Stimulated activated CD8-positive, alpha-beta memory T cell treated with anti-CD3 and anti-CD28 coated beads, Interleukin-4, amount 100 ng/mL, for 1 hour (primary cell): Measurements from ENCODE around the gene ATG10.

Source experiments
- DNase-seq, 2 donors: peaks; one replicate each; pipeline ENCODE4 v3.0.0-alpha.2; 2020; ENCODE audit warnings: low read depth in 2 of 2, low spot score in 1 of 2

ATG10 gene

DNA sequence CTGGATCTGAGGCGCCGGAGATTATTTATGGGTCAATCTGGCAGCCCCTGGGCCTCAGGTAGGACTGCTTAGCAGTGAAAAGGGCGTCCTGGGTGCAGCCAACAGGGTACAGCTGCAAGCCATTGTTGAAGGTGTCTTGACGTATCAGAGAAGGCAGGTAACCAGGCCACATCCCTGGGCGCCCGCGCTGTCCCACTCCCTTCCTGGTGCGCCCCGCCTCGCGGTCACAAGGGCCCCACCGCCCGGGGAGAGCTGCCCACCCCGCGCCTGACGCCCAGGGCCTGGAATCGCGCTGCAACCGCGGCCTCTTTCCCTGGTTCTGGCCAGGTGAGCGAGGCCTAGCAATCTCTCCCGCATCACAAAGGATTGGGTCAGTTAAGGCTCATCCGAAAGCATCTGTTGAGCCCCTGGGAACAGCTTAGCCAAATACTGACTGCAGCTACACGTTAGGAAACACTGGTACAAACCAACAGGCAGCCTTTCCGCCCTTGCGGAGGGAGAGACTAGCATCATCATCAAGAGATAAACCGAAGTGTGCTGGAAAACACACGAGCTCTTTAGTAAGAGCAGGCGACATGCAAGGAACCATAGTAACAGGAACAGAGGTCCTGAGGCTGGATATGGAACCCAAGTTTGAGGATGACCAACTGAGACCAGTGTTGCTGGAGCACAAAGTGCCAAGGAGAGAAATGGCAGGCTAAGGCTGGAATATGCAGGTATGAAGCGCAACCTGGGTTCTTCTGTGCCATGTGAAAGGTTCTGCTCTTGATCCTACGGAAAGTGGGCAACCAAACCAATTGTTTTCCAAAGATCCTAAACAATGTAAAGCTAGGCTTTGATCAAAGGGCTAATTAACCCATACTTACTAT, 302.8 kb downstream of the ATG10 start:
- DNase-seq = no peak

DNA sequence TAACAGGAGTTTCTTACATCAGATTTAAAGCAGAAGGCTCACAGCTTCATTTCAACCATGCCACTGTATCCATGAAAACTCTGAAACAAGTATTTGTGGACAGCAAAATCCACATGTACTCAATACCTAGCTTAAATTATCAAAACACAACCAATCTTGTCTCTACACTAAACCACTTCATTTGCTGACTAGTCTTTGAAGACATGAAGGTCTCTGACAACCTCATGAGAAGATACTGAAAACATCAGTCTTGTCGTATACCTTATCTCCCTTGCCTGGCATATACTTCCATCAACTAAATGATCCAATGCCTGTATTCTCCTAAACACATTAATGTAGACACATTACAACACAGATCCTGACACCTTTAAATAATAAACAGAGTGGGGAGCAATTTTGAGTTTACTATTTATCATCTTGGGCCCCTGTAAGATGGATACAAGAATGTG, 303.4 kb downstream of the ATG10 start:
- DNase-seq = no peak

DNA sequence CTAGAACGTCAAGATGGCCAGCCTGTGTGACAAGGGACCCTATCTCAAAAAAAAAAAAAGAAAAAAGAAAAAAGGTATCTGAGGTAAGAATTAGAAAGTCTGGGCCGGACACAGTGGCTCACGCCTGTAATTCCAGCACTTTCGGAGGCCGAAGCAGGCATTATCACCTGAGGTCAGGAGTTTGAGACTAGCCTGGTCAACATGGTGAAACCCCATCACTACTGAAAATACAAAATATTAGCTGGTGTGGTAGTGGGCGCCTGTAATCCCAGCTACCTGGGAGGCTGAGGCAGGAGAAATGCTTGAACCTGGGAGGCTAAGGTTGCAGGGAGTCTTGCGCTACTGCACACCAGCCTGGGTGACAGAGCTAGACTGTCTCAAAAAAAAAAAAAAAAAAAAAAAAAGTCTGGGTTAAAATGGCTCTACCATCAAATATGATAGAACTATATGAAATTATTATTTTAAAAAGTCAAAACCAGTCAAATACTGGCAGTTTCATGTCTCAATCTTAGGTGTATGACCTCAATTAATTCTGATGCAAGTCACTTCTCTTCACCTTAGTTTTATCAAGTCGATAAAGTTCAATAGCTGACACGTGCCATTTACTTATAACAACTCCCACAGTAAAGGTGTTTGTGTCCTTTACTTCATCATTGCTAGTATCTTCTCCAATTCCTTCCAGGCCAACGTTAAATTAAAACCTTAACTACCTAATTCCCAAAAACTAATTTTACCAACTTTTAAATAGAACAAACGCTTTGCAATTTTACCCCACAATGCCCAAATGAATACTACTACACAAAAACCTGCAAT, 305.2 kb downstream of the ATG10 start:
- DNase-seq = no peak

DNA sequence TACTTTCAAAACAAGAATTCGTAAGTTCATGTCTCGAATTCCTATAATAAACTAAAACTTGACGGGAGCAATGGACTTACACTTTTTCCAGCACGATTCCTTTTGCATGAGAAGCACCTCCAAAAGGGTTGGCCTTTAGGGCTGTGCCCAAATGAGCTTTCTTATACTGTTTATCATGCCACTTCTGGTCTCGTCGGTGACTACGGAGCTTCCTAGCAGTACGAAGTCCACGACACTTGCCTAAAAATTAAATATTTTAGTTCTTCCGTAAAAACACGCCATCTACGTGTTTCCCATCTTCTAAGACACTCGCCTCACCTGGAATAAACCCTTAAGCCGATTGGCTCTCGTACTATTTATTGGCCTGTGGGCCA, 305.8 kb downstream of the ATG10 start:
- no peak for DNase-seq

DNA sequence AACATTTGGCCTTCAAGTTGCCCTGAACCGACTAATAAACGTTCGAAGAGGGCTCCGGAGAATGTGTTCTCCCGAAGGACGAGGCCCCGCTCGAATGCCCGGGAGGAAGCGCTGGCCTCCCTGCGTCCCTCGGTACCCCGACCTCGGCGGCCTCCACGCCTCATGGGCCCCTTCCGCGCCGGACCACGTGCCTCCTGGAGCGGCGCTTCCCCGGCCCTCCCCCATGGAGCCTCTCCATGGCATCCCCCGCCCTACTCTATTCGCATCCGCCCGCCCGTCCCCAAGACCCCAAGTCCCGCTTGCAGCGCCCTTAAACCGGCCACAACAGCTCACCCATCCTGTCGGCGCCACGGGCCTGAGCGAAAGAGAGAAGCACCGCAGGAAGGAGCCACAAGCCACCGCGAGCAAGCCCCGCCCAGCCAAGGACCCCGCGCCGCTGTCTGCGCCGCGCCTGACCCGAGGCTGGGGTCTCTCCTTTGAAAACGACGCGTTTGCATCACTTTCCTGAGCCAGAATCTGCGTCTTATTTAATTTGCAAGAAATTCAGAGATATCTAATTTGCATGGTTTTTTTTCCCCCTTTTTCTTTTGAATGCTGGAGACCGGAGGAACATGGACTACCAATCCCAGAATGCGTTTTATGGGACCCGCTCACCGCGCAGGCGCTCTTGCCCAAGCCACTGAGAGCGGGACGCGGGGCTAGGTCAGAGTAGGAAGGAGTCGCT, 306.3 kb downstream of the ATG10 start, which contains the start of gene RPS23:
Gene RPS23, minus strand, starts transcription at position 368 of the 724 bp plus-strand sequence. Its CDS starts 31 bp downstream, at position 337.
- peak; percentile 54 to 74 for DNase-seq

DNA sequence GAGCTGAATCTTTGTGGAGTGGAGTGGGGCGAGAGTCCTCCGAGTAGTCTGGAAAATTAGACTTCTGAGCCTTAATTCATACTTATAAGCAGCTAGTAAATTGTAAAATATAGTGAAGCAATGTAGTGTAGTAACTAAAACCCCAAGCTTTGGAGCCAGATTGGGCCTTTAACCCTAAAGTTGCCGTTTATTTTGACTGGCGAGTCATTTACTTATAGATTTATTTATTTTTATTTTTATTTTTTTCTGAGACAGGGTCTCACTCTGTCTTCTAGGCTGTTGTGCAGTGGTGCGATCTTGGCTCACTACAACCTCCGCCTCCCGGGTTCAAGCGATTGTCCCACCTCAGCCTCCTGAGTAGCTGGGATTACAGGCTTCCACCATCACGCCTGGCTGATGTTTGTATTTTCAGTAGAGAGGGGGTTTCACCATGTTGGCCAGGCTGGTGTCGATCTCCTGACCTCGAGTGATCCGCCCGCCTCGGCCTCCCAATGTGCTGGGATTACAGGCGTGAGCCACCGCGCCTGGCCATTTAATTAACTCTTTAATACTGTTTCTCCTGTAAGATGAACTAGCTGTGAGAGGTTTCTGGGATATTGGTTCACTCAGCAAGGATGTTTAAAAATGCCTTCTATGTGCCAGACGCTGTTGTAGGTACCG, 307.0 kb downstream of the ATG10 start:
- no peak for DNase-seq

DNA sequence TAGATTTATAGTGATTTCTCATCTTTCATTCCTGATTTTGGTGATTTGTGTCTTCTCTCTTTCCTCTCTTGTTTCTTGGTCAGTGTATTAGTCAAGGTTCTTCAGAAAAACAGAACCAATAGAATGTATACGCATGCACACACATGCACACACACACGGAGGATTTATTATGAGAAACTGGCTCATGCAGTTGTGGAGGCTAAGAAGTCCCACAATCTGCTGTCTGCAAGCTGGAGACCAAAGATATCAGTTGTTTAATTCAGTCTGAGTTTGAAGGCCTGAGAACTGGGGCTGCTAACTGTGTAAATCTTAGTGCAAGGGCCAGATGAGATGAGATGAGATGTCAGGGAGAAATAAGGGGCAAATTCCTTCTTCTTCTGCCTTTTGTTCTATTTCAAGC, 312.1 kb downstream of the ATG10 start:
- no peak for DNase-seq

DNA sequence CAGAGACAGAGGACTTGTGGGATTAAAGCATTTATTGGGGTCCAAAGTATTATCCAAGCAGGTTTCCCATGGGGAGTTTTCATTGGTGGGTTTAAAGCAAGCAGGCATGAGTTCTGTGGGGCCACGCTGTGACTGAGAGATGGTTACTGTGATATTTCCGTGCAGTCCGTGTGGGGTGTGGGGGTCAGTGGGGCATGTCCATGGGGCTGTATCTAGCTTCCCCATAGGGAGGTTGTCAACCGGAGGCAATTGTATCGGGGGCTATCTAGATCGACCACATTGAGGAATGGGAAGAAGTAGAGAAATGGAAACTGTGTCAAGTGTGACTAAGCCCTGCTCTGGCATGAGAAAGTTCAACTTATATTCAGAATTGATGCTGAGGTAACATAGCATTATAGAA, 313.4 kb downstream of the ATG10 start:
- no peak for DNase-seq

DNA sequence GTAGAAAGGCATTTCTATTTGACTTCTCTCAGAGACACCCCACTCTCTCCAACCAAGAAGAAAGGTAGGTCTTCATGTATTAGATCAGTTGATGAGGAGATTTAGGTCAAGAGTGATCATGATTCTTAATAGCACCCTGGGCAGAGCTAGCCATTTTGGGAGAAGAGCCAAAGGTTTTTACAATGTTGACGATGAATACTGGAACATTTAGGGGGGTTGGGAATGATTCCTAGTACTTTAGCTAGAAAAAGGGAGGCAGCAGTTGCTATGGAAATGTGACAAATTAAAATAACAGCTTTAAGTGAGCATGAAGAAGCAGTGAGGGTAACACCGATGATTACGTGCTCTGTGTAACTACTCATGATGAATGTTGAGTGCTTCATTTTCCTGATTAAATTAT, 315.8 kb downstream of the ATG10 start:
- no peak for DNase-seq

DNA sequence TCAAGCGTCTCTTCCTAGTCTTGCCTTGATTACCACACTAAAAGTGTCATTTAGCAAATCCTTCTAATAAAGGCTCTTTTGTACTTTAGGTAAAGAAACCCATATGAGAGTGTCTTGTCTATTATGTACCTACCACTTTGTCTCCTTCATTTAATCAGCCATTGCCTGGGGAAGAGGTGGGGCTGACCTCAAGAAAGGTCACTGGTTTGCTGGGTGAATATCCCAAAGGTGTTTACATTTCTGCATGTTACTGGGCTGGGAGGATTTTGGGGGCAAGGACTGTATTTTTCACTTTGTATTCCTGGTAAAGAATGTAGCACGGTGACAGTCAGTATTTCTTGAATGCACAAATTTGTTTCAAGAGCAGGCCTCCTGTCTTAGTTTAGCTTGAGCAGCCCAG, 318.2 kb downstream of the ATG10 start:
- DNase-seq = no peak

DNA sequence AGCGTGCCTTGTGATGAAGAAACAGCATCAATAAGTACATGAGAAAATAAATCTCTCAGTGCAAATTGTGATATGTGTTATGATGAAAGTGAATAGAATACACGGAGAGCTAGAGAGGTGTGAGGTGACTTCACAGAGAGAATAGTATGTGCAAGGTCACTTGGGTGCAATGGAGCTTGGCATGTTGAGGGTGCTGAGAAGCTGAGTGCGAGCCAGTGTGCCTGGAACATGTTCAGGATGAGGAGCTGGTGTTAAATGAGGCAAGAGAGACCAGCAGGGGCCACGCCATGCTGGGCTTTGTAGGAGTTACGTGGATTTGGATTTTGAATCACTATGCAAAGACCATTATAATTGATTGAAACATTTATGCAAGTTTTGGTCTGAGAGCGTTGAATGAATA, 319.1 kb downstream of the ATG10 start:
- DNase-seq = no peak

DNA sequence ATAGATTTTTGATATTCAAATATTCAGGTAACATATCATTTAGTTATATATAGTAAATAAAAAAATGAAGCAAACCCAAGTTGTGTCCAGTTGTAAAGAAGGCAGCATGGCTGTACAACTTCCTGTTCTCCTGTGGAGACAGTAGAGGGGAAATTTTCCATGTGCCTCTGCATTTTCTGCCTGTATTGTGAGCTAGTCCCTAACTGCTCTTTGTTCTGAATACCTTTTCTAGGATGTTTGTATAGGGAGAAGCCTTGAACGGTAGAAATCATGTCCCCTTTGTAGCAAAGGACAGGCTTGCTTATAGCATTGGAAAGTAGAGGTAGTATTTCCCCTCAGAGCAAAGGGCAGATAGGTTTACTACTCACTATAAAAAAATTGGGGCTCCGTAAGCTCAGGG, 319.6 kb downstream of the ATG10 start:
- no peak for DNase-seq

DNA sequence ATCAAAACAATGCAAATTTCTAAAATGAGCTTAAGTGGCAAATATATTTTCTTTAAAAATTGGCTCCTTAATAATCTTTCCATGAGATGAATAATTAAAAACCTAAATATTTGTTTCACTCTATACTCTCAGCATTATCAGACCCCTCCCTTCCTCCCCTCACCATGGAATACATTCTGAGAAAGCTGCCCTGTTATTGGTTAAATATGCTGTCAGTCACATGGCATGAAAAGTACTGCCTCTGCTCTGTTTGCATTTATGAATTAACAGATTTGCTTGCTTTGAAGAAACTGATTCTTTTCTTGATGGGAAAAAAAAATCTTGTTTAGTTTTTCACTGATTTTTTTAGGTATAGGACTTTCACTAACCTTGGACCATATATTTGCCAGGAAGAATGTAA, 323.3 kb downstream of the ATG10 start:
- DNase-seq = no peak

DNA sequence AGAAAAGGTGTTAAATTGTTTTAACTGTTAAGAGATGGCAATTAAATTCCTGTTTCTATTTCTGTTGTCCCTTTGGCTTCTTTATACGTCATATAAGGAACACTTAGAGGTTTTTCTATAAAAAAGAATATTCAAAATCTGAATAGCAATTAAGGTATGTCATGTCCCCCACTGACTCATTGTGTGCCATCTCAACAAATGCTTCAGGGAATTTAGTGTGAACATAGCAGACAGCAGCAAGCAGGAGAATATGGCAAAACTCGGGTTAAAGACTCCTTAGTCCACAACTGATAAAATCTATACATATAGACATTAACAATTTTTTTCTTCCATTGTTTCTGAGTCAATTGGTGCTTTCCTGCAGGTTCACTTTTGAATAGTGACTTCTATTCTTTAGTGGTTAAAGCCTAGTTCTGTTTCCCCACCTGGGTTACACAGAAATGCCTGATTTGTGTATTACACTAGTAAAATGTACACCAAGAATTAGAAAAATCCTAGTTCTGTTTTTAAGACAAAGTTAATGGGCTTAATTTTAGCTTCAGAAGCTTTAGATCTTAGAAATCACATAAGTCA, 324.2 kb downstream of the ATG10 start:
- no peak for DNase-seq

DNA sequence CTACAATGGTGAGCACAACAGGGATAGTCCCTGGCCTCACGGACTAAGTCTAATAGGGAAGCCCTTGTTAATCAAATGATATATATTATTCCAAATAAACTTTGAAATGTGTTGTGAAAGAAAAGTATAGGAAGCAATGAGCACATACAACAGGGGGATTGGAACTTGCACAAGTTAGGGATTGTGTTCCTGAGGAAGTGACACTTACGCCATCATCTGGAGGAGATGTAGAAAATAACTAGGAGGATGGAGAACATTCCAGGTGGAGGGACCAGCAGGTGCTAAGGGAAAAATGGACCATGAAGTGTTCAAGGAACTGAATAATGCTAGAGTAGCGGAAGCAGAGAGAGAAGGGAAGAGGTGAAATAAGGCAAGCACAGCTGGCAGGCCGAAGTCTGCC, 325.1 kb downstream of the ATG10 start:
- DNase-seq = no peak

DNA sequence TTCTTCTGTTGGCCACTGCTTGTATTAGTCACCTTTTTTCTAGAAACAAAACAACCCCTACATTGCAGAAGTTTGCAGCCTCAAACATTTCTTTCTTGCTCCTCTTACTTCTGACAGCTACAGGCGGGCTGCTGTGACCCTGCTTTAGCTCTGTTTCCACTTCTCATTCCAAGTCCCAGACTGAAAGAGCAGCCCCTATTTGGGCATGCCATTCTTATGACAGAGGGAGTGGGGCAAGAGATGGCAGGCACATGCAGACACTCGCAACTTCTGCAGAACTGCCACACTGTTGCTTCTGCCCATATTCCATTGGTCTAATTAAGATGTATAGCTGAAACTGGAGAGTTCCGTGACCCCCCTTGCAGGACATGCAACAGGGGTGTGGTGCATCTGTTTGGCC, 325.9 kb downstream of the ATG10 start:
- DNase-seq = no peak

DNA sequence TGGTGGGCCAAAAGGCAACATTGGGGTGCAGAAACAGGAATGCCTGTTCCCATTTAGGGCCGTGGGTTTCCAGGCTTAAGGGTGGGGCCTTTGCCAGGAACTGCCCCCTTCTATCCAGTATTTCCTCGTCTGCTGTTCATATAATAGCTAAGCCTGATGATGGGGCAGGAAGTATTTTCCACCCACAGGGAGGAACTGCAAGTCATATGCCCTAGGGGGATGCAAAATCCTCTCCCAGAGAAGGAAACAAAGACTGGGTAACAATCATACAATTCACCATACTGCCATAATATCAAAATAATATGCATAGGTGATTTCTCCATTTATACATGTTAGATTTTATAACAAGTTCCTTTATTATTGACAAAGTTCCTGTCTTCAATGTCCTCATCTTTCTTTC, 326.8 kb downstream of the ATG10 start:
- DNase-seq = no peak

DNA sequence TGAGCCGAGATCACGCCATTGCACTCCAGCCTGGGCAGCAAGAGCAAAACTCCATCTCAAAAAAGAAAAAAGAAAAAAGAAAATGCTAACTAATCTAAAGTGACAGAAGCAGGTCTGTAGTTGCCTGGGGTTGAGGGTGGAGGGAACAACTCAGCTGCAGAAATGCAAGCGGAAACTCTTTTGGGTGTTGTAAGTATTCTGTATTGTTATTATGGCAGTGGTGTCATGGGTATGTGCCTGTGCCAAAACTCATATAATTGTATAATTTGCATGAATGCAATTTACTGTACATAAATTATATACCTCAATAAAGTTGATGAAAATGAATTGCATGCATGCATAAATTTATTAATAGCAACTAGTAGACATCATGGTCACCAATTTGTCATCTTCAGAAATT, 329.4 kb downstream of the ATG10 start:
- DNase-seq = no peak
